HepG2 (cell line): Measurements from ENCODE around the gene HES1. TPM values are rescaled to one million over a fixed set of nuclear protein-coding genes. Genes with fewer than 3 reads are reported as not detected.

ENCODE experiments used
- BCLAF1 ChIP-seq: fragments of 450-650 bp; IDR thresholded peaks from 2 replicates; pipeline ENCODE4 v1.6.1; 2017; ENCODE audit warnings: mild to moderate bottlenecking
- CBX2 ChIP-seq, 2 experiments: fragments of 200-600 bp in 1 of 2; sonication (generic); formaldehyde crosslinking in 1 of 2; IDR thresholded peaks; 2 replicates each; pipeline versions ENCODE4 v1.7.0 to v1.8.1; 2018 to 2022; ENCODE audit warnings: low read depth in 2 of 2, low read length in 1 of 2, mild to moderate bottlenecking in 1 of 2, missing genetic modification reagents in 1 of 2
- CENPX ChIP-seq: sonication (generic); formaldehyde crosslinking; IDR thresholded peaks from 2 replicates; pipeline ENCODE4 v1.9.0; 2021; ENCODE audit warnings: mild to moderate bottlenecking, missing genetic modification reagents, moderate library complexity
- HOXA7 ChIP-seq: sonication (generic); formaldehyde crosslinking; IDR thresholded peaks from 2 replicates; pipeline ENCODE4 v1.8.1; 2022; ENCODE audit warnings: mild to moderate bottlenecking, missing genetic modification reagents, moderate library complexity
- MLX ChIP-seq: IDR thresholded peaks from 2 replicates; pipeline ENCODE4 v1.6.1; 2016
- MTA1 ChIP-seq: sonication (generic); formaldehyde crosslinking; IDR thresholded peaks from 2 replicates; pipeline ENCODE4 v1.4.0; 2020; ENCODE audit warnings: missing genetic modification reagents, mild to moderate bottlenecking, borderline replicate concordance
- NR2F1 ChIP-seq, 2 experiments: fragments of 450-650 bp in 1 of 2; formaldehyde crosslinking in 1 of 2; IDR thresholded peaks; 2 replicates each; pipeline versions ENCODE4 v1.5.0 to v1.6.1; 2016 to 2020; ENCODE audit warnings: mild to moderate bottlenecking in 1 of 2, missing compliant biosample characterization in 1 of 2, missing genetic modification reagents in 1 of 2, moderate library complexity in 1 of 2
- ONECUT2 ChIP-seq: sonication (generic); formaldehyde crosslinking; IDR thresholded peaks from 2 replicates; pipeline ENCODE4 v1.4.0; 2020; ENCODE audit warnings: missing genetic modification reagents
- PHF5A ChIP-seq: IDR thresholded peaks from one replicate; pipeline ENCODE4 v1.6.1; 2018; ENCODE audit warnings: low read depth, missing genetic modification reagents; ENCODE audit not compliant: unreplicated experiment
- RCOR2 ChIP-seq: IDR thresholded peaks from 2 replicates; pipeline ENCODE4 v1.6.1; 2016; ENCODE audit warnings: missing biosample characterization, missing genetic modification reagents
- SAFB2 ChIP-seq: sonication (generic); formaldehyde crosslinking; IDR thresholded peaks from 2 replicates; pipeline ENCODE4 v1.5.1; 2020; ENCODE audit warnings: missing genetic modification reagents, low read depth, mild to moderate bottlenecking, borderline replicate concordance
- TCF7 ChIP-seq: sonication (generic); IDR thresholded peaks from 2 replicates; pipeline ENCODE4 v1.6.1; 2016; ENCODE audit warnings: antibody characterized with exemption, low read depth
- ZNF17 ChIP-seq: sonication (generic); formaldehyde crosslinking; IDR thresholded peaks from 2 replicates; pipeline ENCODE4 v1.5.0; 2020; ENCODE audit warnings: mild to moderate bottlenecking, missing genetic modification reagents
- ZNF720 ChIP-seq: sonication (generic); formaldehyde crosslinking; IDR thresholded peaks from 2 replicates; pipeline ENCODE4 v1.4.0; 2020; ENCODE audit warnings: missing genetic modification reagents
- polyA plus RNA-seq, 8 experiments: library from polyadenylated mRNA; depleted of rRNA in 3 of 8; stranded (reverse) in 7 of 8; unstranded in 1 of 8; fragments of >200 nt; fragmentation: Illumina TruSeq in 4 of 8; extraction: Trizol in 4 of 8; gene quantifications; 2 replicates each; pipeline versions ENCODE4 v1.2.1 to v1.2.3, GENCODE V29; 2011 to 2016; ENCODE audit warnings: low read depth in 4 of 8, missing spikeins in 1 of 8, mixed read lengths in 1 of 8; ENCODE audit not compliant: insufficient read depth in 1 of 8
- total RNA-seq, 5 experiments: library from RNA; depleted of rRNA; stranded (reverse); fragments of >200 nt; fragmentation: Illumina TruSeq; extraction: Trizol; gene quantifications; 2 replicates each; pipeline ENCODE4 v1.2.3, GENCODE V29; 2016; ENCODE audit warnings: low read depth in 1 of 5
- TF ChIP-seq, protein P1 (sequence below): IDR thresholded peaks from 2 replicates; pipeline ENCODE4 v1.6.1; 2016
- TF ChIP-seq, protein P2 (sequence below): sonication (generic); formaldehyde crosslinking; IDR thresholded peaks from 2 replicates; pipeline ENCODE4 v1.8.0; 2022; ENCODE audit warnings: low read depth, missing genetic modification reagents

HES1 gene
- total and polyA plus RNA-seq, 2 of the 13 experiments (the other 11 are each of a cell fraction or from before 2014, with no cell fraction given) = 15.4 to 19.8 TPM

DNA sequence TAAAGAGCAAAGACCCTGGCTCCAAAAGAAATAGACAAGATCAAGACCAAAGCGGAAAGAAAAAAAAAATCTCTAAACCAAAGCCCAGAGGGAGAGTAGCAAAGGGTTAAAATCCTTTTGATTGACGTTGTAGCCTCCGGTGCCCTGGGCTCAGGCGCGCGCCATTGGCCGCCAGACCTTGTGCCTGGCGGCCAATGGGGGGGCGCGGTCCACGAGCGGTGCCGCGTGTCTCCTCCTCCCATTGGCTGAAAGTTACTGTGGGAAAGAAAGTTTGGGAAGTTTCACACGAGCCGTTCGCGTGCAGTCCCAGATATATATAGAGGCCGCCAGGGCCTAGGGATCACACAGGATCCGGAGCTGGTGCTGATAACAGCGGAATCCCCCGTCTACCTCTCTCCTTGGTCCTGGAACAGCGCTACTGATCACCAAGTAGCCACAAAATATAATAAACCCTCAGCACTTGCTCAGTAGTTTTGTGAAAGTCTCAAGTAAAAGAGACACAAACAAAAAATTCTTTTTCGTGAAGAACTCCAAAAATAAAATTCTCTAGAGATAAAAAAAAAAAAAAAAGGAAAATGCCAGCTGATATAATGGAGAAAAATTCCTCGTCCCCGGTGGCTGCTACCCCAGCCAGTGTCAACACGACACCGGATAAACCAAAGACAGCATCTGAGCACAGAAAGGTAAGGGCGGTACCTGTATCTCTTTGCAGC lies at the start of gene HES1 (continued):
- TF ChIP-seq, protein P1, sequence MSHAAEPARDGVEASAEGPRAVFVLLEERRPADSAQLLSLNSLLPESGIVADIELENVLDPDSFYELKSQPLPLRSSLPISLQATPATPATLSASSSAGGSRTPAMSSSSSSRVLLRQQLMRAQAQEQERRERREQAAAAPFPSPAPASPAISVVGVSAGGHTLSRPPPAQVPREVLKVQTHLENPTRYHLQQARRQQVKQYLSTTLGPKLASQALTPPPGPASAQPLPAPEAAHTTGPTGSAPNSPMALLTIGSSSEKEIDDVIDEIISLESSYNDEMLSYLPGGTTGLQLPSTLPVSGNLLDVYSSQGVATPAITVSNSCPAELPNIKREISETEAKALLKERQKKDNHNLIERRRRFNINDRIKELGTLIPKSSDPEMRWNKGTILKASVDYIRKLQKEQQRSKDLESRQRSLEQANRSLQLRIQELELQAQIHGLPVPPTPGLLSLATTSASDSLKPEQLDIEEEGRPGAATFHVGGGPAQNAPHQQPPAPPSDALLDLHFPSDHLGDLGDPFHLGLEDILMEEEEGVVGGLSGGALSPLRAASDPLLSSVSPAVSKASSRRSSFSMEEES (CRISPR knock-in tag) = peak; percentile 81
- TF ChIP-seq MTA1 (no peak), ONECUT2 (CRISPR knock-in tag) (peak; percentile 45; the same call in 1 of the 2 replicates), NR2F1 (CRISPR knock-in tag; IDR thresholded peaks at IDR 0.05) (no peak), ZNF720 (CRISPR knock-in tag) (no peak), PHF5A (CRISPR knock-in tag) (no peak), SAFB2 (CRISPR knock-in tag) (no peak), ZNF17 (CRISPR knock-in tag) (no peak), RCOR2 (CRISPR knock-in tag) (no peak), TCF7 (0 out of 2 replicates have a peak, but pooled peaks have one; percentile 18), CBX2 (IDR thresholded peaks at IDR 0.05; ENCODE audit: low read depth, low read length) (no peak), CBX2 (CRISPR knock-in tag; IDR thresholded peaks at IDR 0.05; ENCODE audit: low read depth) (no peak), HOXA7 (CRISPR knock-in tag) (no peak), CENPX (no peak), BCLAF1 (no peak), MLX (CRISPR knock-in tag) (peak; percentile 92)
- TF ChIP-seq, protein P2, sequence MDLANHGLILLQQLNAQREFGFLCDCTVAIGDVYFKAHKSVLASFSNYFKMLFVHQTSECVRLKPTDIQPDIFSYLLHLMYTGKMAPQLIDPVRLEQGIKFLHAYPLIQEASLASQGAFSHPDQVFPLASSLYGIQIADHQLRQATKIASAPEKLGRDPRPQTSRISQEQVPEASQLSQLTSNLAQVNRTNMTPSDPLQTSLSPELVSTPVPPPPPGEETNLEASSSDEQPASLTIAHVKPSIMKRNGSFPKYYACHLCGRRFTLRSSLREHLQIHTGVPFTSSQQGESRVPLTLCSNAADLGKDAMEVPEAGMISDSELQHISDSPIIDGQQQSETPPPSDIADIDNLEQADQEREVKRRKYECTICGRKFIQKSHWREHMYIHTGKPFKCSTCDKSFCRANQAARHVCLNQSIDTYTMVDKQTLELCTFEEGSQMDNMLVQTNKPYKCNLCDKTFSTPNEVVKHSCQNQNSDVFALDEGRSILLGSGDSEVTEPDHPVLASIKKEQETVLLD (CRISPR knock-in tag) = 0 out of 2 replicates have a peak, but pooled peaks have one; percentile 54
